GM10266 (cell line): Measurements from ENCODE around the gene WDR43.

Experiments
- DNase-seq: peaks from one replicate; pipeline ENCODE4 v3.0.0; 2012; ENCODE audit errors: extremely low spot score
- CTCF ChIP-seq: IDR thresholded peaks from 2 replicates; pipeline ENCODE4 v1.5.1; 2012; ENCODE audit warnings: mild to moderate bottlenecking, low read depth; ENCODE audit not compliant: control insufficient read depth, insufficient read depth; ENCODE audit errors: missing control alignments

WDR43 gene

GRCh38 chr2:28871620-28872019, 22.8 kb upstream of the WDR43 start:
- DNase-seq = no peak
- TF ChIP-seq CTCF = no peak

- DNase-seq = no peak
- no peak for TF ChIP-seq CTCF
Observed at GRCh38 chr2:28880193-28880592, 14.3 kb upstream of the WDR43 start.

- no peak for TF ChIP-seq CTCF
- no peak for DNase-seq
Observed at GRCh38 chr2:28893488-28893887, 979 bp upstream of the WDR43 start.

DNA sequence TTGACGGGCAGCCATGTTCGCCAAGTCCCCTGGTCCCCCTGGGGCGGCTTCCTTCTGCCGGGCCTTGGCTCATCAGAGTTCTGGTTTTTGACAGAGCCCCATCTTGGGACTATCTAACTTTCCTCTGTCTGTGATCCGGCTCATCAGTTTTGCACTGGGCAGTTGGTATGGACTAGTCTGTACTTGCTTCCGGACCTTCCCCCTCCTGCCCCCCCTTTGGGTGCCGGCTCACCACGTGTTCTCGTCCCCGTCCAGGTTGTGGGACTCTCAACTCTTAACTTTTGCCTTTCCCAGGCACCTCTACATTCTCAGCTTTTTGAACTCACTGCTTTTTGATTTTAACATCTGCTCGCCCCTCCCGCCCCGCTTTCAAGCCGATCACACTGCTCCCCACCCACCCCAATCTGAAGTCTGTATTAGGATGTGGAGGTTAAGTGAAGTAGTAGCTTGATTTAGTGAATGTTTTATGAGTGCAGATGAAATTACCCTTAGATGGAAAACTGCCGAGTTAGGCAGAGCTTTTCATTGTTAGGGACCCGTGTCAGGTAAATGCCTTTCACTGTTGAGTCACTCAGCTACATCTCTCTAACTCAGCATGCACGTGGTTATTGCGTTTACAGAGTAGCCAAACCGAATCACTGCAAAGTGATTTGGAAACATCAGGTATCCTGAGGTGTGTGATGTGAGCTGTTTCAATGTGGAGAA, 874 bp downstream of the WDR43 start:
- peak; percentile 55 for DNase-seq
- TF ChIP-seq CTCF = no peak

- no peak for TF ChIP-seq CTCF
- DNase-seq = no peak
Observed at GRCh38 chr2:28896906-28897305, 2.4 kb downstream of the WDR43 start.

DNA sequence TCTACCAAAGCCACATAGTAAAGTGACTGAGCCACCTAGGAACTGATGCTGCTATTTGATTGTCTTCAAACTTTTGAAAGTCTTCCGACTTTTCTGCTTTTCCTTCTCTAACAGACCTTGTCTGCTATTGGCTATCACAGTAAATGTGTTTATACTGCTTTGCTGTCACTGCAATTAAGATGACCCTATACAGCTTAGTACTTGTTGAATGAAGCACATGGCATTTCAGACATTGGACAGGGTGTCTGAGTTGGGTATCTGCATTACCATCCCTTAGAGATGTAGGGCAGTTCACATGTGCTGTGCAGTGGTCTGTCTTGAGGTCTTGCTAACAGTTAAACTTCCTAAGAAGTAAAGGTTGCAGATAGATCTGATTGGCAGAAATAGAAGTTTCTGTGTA, 3.6 kb downstream of the WDR43 start:
- DNase-seq = no peak
- TF ChIP-seq CTCF = no peak

DNA sequence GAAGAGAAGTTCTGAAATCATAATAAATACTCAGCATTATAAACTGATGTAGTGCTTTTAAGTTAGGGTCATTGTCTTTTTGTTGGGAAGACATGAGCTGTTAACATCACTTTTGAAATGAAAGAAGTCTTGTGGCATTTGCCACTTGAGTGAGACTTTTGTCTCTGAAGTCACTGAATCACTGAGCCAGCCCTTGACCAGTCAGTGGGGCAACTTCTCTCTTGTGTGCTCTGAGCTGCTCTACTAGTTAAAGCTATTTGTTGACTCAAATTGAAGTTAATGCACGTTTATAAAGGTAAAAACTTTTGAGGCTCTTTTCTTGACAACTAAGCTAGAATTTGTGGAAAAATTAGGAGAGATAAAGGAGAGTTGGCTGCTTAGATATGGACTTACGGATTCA, 6.7 kb downstream of the WDR43 start:
- no peak for DNase-seq
- no peak for TF ChIP-seq CTCF
